HUES6 (cell line): ENCODE data around the gene PDK2.

Experiments
- H3K27ac ChIP-seq: 2 replicates; pipeline ENCODE4 v1.7.0; 2013; ENCODE audit warnings: low read depth, mild to moderate bottlenecking, low read length, inconsistent platforms
- H3K27me3 ChIP-seq: 2 replicates; pipeline ENCODE4 v1.6.1; 2013; ENCODE audit warnings: low read length; ENCODE audit not compliant: control insufficient read depth, insufficient read depth
- H3K36me3 ChIP-seq: 2 replicates; pipeline ENCODE4 v1.6.1; 2013; ENCODE audit warnings: low read length; ENCODE audit not compliant: control insufficient read depth, insufficient read depth
- H3K4me1 ChIP-seq: 2 replicates; pipeline ENCODE4 v1.6.1; 2013; ENCODE audit warnings: low read length; ENCODE audit not compliant: control insufficient read depth, insufficient read depth
- H3K4me3 ChIP-seq: 2 replicates; pipeline ENCODE4 v1.5.1; 2013; ENCODE audit warnings: low read depth, low read length
- H3K9ac ChIP-seq: one replicate; pipeline ENCODE4 v1.6.1; 2013; ENCODE audit warnings: mild to moderate bottlenecking, low read length
- H3K9me3 ChIP-seq: 2 replicates; pipeline ENCODE4 v1.6.1; 2013; ENCODE audit warnings: low read depth, low read length; ENCODE audit not compliant: control insufficient read depth, insufficient read depth

Gene PDK2

GRCh38 chr17:50051606-50052005 is 43.5 kb upstream of the PDK2 start:
- Histone ChIP-seq H3K4me3 (no peak overlapping the region), H3K27ac (peak overlapping the region; percentile 35; the same call in 1 of the 2 replicates), H3K4me1 (peaks cover 50% of the 10 kb centered on the region)

GRCh38 chr17:50052241-50052796 is 42.8 kb upstream of the PDK2 start:
- Histone ChIP-seq H3K27me3 (peaks cover 8% of the 10 kb centered on the region), H3K9ac (no peak overlapping the region), H3K4me1 (peaks cover 52% of the 10 kb centered on the region), H3K9me3 (no peaks in the 10 kb centered on the region), H3K4me3 (no peak overlapping the region), H3K27ac (no peak overlapping the region), H3K36me3 (no peaks in the 10 kb centered on the region)

More at GRCh38 chr17:50051606-50052005, 43.5 kb upstream of the PDK2 start:
- Histone ChIP-seq H3K9ac (peak overlapping the region; percentile 14), H3K9me3 (no peaks in the 10 kb centered on the region), H3K27me3 (peaks cover 1% of the 10 kb centered on the region), H3K36me3 (no peaks in the 10 kb centered on the region)

- no peaks in the 10 kb centered on the region for H3K9me3 ChIP-seq
- no peak overlapping the region for H3K9ac ChIP-seq
- peaks cover 15% of the 10 kb centered on the region for H3K27me3 ChIP-seq
- no peaks in the 10 kb centered on the region for H3K36me3 ChIP-seq
- H3K4me1 ChIP-seq, result peaks cover 48% of the 10 kb centered on the region
- H3K27ac ChIP-seq, result no peak overlapping the region
- H3K4me3 ChIP-seq, result no peak overlapping the region
Measured at GRCh38 chr17:50052822-50053653, 42.1 kb upstream of the PDK2 start.

GRCh38 chr17:50053654-50053960 is 41.5 kb upstream of the PDK2 start:
- H3K27ac ChIP-seq, result no peak overlapping the region
- no peaks in the 10 kb centered on the region for H3K36me3 ChIP-seq
- H3K9me3 ChIP-seq, result no peaks in the 10 kb centered on the region
- peaks cover 48% of the 10 kb centered on the region for H3K4me1 ChIP-seq
- H3K4me3 ChIP-seq, result no peak overlapping the region
- H3K27me3 ChIP-seq, result peaks cover 18% of the 10 kb centered on the region
- H3K9ac ChIP-seq, result no peak overlapping the region

GRCh38 chr17:50055055-50055425 is 40.1 kb upstream of the PDK2 start:
- peaks cover 48% of the 10 kb centered on the region for H3K4me1 ChIP-seq

GRCh38 chr17:50055426-50056216 is 39.5 kb upstream of the PDK2 start, which contains the start of gene ITGA3:
ITGA3 (plus strand) TSS chr17:50056110; CDS start chr17:50056440, 330 bp downstream.
- Histone ChIP-seq H3K4me1 (peaks cover 43% of the 10 kb centered on the region), H3K36me3 (no peaks in the 10 kb centered on the region), H3K27ac (peak within 1 kb of the TSS; percentile 1; the same call in 1 of the 2 replicates), H3K9ac (peak within 1 kb of the TSS; percentile 51), H3K4me3 (peak within 1 kb of the TSS; percentile 72), H3K9me3 (no peaks in the 10 kb centered on the region), H3K27me3 (peaks cover 18% of the 10 kb centered on the region)

More at GRCh38 chr17:50055055-50055425, 40.1 kb upstream of the PDK2 start:
- Histone ChIP-seq H3K27me3 (peaks cover 18% of the 10 kb centered on the region), H3K27ac (peak overlapping the region; percentile 1; the same call in 1 of the 2 replicates), H3K4me3 (peak overlapping the region; percentile 72), H3K36me3 (no peaks in the 10 kb centered on the region), H3K9ac (peak overlapping the region; percentile 51), H3K9me3 (no peaks in the 10 kb centered on the region)

GRCh38 chr17:50056217-50056960 is 38.8 kb upstream of the PDK2 start:
- no peak overlapping the region; the same call in 1 of the 2 replicates for H3K27ac ChIP-seq

GRCh38 chr17:50056961-50057330 is 38.2 kb upstream of the PDK2 start:
- H3K9ac ChIP-seq, result peak overlapping the region; percentile 50
- peaks cover 18% of the 10 kb centered on the region for H3K27me3 ChIP-seq
- no peaks in the 10 kb centered on the region for H3K9me3 ChIP-seq
- peaks cover 29% of the 10 kb centered on the region for H3K4me1 ChIP-seq
- H3K4me3 ChIP-seq, result peak overlapping the region; percentile 72
- no peaks in the 10 kb centered on the region for H3K36me3 ChIP-seq
- no peak overlapping the region for H3K27ac ChIP-seq

More at GRCh38 chr17:50056217-50056960, 38.8 kb upstream of the PDK2 start:
- Histone ChIP-seq H3K27me3 (peaks cover 18% of the 10 kb centered on the region), H3K36me3 (no peaks in the 10 kb centered on the region), H3K9me3 (no peaks in the 10 kb centered on the region), H3K4me3 (peak overlapping the region; percentile 72), H3K4me1 (peaks cover 35% of the 10 kb centered on the region), H3K9ac (peak overlapping the region; percentile 50)

GRCh38 chr17:50057521-50057991 is 37.6 kb upstream of the PDK2 start:
- peaks cover 29% of the 10 kb centered on the region for H3K4me1 ChIP-seq
- H3K4me3 ChIP-seq, result peak overlapping the region; percentile 72
- no peaks in the 10 kb centered on the region for H3K9me3 ChIP-seq
- no peaks in the 10 kb centered on the region for H3K36me3 ChIP-seq
- H3K9ac ChIP-seq, result no peak overlapping the region
- H3K27me3 ChIP-seq, result peaks cover 18% of the 10 kb centered on the region
- no peak overlapping the region for H3K27ac ChIP-seq

- peaks cover 20% of the 10 kb centered on the region for H3K4me1 ChIP-seq
- no peak overlapping the region for H3K27ac ChIP-seq
- no peaks in the 10 kb centered on the region for H3K36me3 ChIP-seq
- H3K9ac ChIP-seq, result no peak overlapping the region
- H3K27me3 ChIP-seq, result peaks cover 18% of the 10 kb centered on the region
- no peak overlapping the region for H3K4me3 ChIP-seq
- H3K9me3 ChIP-seq, result no peaks in the 10 kb centered on the region
Measured at GRCh38 chr17:50058296-50058953, 36.7 kb upstream of the PDK2 start.
